ENCODE data around the gene DGKG. TPM values are rescaled to one million over a fixed set of nuclear protein-coding genes. Genes with fewer than 3 reads are reported as not detected.

The DGKG gene
- total and polyA plus RNA-seq, 2 of the 8 experiments (the other 6 are each of a cell fraction or from before 2014, with no cell fraction given) = 0.30 to 0.48 TPM

GRCh38 chr3:186244016-186244415, 118.0 kb downstream of the DGKG start (continued):
- no peak for TF ChIP-seq RXRA (IDR thresholded peaks at IDR 0.05; ENCODE audit: insufficient read depth, low read depth, low read length)
- no peak for TF ChIP-seq MAFK (IDR thresholded peaks at IDR 0.05; ENCODE audit: low read depth, low read length)
- no peak for TF ChIP-seq SP2 (IDR thresholded peaks at IDR 0.05; ENCODE audit: low read length)
- TF ChIP-seq CBX8 (IDR thresholded peaks at IDR 0.05; ENCODE audit: borderline replicate concordance, low read depth, low read length) = no peak
- TF ChIP-seq SAP30 (IDR thresholded peaks at IDR 0.05; ENCODE audit: insufficient read depth, insufficient replicate concordance, low read length) = no peak
- no peak for TF ChIP-seq CHD1 (IDR thresholded peaks at IDR 0.05; ENCODE audit: low read depth, low read length)
